ENCODE results near the gene MAN1B1. TPM values are rescaled to one million over a fixed set of nuclear protein-coding genes. Genes with fewer than 3 reads are reported as not detected.

Gene MAN1B1
- total and polyA plus RNA-seq, 3 experiments from 2014 or later: 31.9 to 39.3 (median 32.7) TPM

- ChIA-PET POLR2A (no interaction called here), CTCF (interaction anchor here (2.7 kb wide), 1 partner anchor 11 kb away, joined by 11 read pairs; the partner anchor contains the start of gene MAN1B1)
- H3K9me3 ChIP-seq (ENCODE audit: low read length): no peaks in the 10 kb centered on the region
- H3K36me3 ChIP-seq (ENCODE audit: insufficient read depth, low read length): peaks cover under 1% of the 10 kb centered on the region
- peak overlapping the region in 4 of 7 donors; percentile 15 to 77 (median 44) for H3K4me3 Mint-ChIP-seq
- no peaks in the 10 kb centered on the region for H3K27me3 Mint-ChIP-seq
- no peak overlapping the region for H3K4me3 ChIP-seq (ENCODE audit: low read length)
- H3K9me3 Mint-ChIP-seq: no peaks in the 10 kb centered on the region
- no peak overlapping the region for H3K27ac ChIP-seq (ENCODE audit: low read depth, low read length)
- DNase-seq: no peak
- peaks cover 0 to 13% (median 7%) of the 10 kb centered on the region in 3 donors for H3K4me1 Mint-ChIP-seq
- H3K4me1 ChIP-seq (ENCODE audit: insufficient read depth, low read length): peaks cover 14% of the 10 kb centered on the region
- no peaks in the 10 kb centered on the region for H3K27me3 ChIP-seq (ENCODE audit: insufficient read depth, low read length, poor library complexity, severe bottlenecking)
- peak overlapping the region in 2 of 8 donors; percentile 55 to 67 for H3K27ac Mint-ChIP-seq
- H3K36me3 Mint-ChIP-seq: peaks cover 0 to 3% (median 0%) of the 10 kb centered on the region in 3 donors
Measured at GRCh38 chr9:137074657-137075274, 12.0 kb upstream of the MAN1B1 start.

DNA sequence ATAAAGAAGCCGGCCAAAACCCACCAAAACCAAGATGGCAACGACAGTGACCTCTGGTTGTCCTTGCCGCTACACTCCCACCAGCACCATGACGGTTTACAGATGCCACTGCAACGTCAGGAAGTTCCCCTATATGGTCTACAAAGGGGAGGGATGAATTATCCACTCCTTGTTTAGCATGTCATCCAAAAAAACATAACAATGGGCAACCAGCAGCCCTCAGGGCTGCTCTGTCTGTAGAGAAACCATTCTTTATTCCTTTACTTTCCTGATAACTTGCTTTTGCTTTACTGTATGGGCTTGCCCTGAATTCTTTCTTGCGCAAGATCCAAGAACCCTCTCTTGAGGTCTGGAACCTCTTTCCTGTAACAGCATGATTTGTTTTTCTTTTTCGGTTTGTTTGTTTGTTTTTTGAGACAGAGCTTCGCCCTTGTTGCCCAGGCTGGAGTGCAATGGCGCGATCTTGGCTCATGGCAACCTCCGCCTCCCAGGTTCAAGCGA lies 11.5 kb upstream of the MAN1B1 start:
- H3K27me3 ChIP-seq (ENCODE audit: insufficient read depth, low read length, poor library complexity, severe bottlenecking): no peaks in the 10 kb centered on the region
- peaks cover 14% of the 10 kb centered on the region for H3K4me1 ChIP-seq (ENCODE audit: insufficient read depth, low read length)
- H3K4me3 ChIP-seq (ENCODE audit: low read length): no peak overlapping the region
- Mint-ChIP-seq H3K36me3 (peaks cover 0 to 6% (median 0%) of the 10 kb centered on the region in 3 donors), H3K4me1 (peaks cover 0 to 15% (median 9%) of the 10 kb centered on the region in 3 donors), H3K27ac (peak overlapping the region in 3 of 8 donors; percentile 22 to 67 (median 23)), H3K4me3 (peak overlapping the region in 4 of 7 donors; percentile 3 to 77 (median 26)), H3K9me3 (no peaks in the 10 kb centered on the region), H3K27me3 (no peaks in the 10 kb centered on the region)
- H3K9me3 ChIP-seq (ENCODE audit: low read length): no peaks in the 10 kb centered on the region
- POLR2A ChIA-PET: no interaction called here
- DNase-seq: no peak
- peaks cover 3% of the 10 kb centered on the region for H3K36me3 ChIP-seq (ENCODE audit: insufficient read depth, low read length)
- H3K27ac ChIP-seq (ENCODE audit: low read depth, low read length): no peak overlapping the region
- CTCF ChIA-PET: interaction anchor here (2.7 kb wide), 1 partner anchor 11 kb away, joined by 11 read pairs; the partner anchor contains the start of gene MAN1B1

DNA sequence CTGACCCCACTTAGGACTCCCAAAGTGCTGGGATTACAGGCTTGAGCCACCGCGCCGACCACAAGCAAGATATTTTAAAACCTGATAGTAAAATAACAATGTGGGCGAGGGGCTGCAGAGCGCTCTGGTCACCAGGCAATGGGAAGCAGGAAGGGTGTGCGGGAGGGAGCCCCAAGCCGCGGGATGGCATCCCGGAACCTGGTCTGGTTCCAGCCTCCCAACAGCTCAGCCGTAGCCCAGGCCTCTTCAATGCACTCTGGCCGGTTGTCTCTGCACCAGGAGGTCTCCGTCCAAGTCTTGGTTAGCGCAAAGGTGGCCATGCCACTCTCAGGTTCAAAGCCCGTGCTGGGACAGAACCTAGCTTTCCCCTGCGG lies 10.2 kb upstream of the MAN1B1 start:
- no peaks in the 10 kb centered on the region for H3K27me3 Mint-ChIP-seq
- no peaks in the 10 kb centered on the region for H3K9me3 Mint-ChIP-seq
- DNase-seq: no peak
- Histone ChIP-seq H3K27me3 (ENCODE audit: insufficient read depth, low read length, poor library complexity, severe bottlenecking) (no peaks in the 10 kb centered on the region), H3K9me3 (ENCODE audit: low read length) (no peaks in the 10 kb centered on the region), H3K4me1 (ENCODE audit: insufficient read depth, low read length) (peaks cover 7% of the 10 kb centered on the region), H3K27ac (ENCODE audit: low read depth, low read length) (no peak overlapping the region), H3K4me3 (ENCODE audit: low read length) (no peak overlapping the region), H3K36me3 (ENCODE audit: insufficient read depth, low read length) (peaks cover 3% of the 10 kb centered on the region)
- H3K4me3 Mint-ChIP-seq: peak overlapping the region; percentile 50 to 77 (median 69)
- peaks cover 0 to 9% (median 0%) of the 10 kb centered on the region in 3 donors for H3K36me3 Mint-ChIP-seq
- H3K4me1 Mint-ChIP-seq: peaks cover 0 to 5% (median 2%) of the 10 kb centered on the region in 3 donors
- ChIA-PET POLR2A (interaction anchor here (1.6 to 2.6 kb wide), 2 partner anchors 10 to 19 kb away, joined by 3 to 14 read pairs; partner anchors contain the start of gene MAN1B1), CTCF (interaction anchor here (0.9 to 2.7 kb wide), 4 partner anchors 9 to 164 kb away, joined by 4 to 13 read pairs (median 10); partner anchors contain the start of genes MAN1B1, NPDC1 and TUBB4B)
- peak overlapping the region in 3 of 8 donors; percentile 22 to 79 (median 52) for H3K27ac Mint-ChIP-seq

DNA sequence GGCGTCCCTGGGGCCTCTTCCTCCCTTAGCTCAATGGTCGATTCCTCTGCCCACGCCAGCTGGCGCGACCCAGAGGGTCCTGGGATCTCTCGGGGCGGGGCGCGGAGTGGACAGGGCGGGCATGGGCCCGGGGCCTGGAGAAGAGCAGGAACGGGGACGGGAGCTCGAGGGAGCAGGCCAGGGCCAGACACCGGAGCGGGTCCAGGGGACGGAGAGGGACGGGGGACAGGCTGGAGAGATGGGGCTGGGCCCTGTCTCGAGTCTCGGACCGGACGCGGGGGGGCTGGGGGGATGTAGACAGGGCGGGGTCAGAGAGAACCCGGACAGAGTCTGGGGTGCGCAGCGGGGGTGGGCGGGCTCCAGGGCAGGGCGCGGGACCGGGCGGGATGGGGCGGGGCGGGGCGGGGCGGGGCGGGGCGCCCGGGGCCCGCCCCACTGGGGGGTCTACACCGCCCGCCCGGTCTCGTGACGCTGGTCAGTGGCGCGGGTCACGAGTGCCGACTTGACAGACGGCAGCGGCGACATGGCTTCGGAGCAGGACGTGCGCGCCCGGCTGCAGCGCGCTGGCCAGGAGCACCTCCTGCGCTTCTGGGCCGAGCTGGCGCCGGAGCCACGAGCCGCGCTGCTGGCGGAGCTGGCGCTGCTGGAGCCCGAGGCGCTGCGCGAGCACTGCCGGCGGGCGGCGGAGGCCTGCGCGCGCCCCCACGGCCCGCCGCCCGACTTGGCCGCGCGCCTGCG lies 9.6 kb upstream of the MAN1B1 start, which contains the start of gene UAP1L1:
UAP1L1 (plus strand) TSS at position 508 of the 738 bp plus-strand sequence; CDS start at position 524, 16 bp downstream.
- Mint-ChIP-seq H3K36me3 (peaks cover 0 to 14% (median 0%) of the 10 kb centered on the region in 3 donors), H3K4me1 (peaks cover 0 to 5% (median 2%) of the 10 kb centered on the region in 3 donors), H3K9me3 (no peaks in the 10 kb centered on the region), H3K27me3 (no peaks in the 10 kb centered on the region), H3K4me3 (peak within 1 kb of the TSS; percentile 73 to 91 (median 76)), H3K27ac (peak within 1 kb of the TSS in 3 of 8 donors; percentile 52 to 79 (median 68))
- DNase-seq: peak; percentile 50 to 79 (median 63)
- Histone ChIP-seq H3K9me3 (ENCODE audit: low read length) (no peaks in the 10 kb centered on the region), H3K4me1 (ENCODE audit: insufficient read depth, low read length) (peaks cover 7% of the 10 kb centered on the region), H3K36me3 (ENCODE audit: insufficient read depth, low read length) (peaks cover 3% of the 10 kb centered on the region), H3K4me3 (ENCODE audit: low read length) (peak within 1 kb of the TSS; percentile 47), H3K27ac (ENCODE audit: low read depth, low read length) (no peak within 1 kb of the TSS), H3K27me3 (ENCODE audit: insufficient read depth, low read length, poor library complexity, severe bottlenecking) (no peaks in the 10 kb centered on the region)
- POLR2A ChIA-PET: interaction anchor here (0.6 to 2.6 kb wide), 4 partner anchors 9 to 52 kb away, joined by 3 to 14 read pairs (median 3); partner anchors contain the start of gene MAN1B1
- CTCF ChIA-PET: interaction anchor here (0.9 to 2.7 kb wide), 5 partner anchors 9 to 234 kb away, joined by 3 to 13 read pairs (median 8); partner anchors contain the start of genes MAN1B1, NPDC1 and TUBB4B

GRCh38 chr9:137077758-137078693 lies 8.8 kb upstream of the MAN1B1 start:
- POLR2A ChIA-PET: interaction anchor here (0.6 to 2.6 kb wide), 4 partner anchors 8 to 52 kb away, joined by 3 to 14 read pairs (median 3); partner anchors contain the start of gene MAN1B1
- H3K27ac ChIP-seq (ENCODE audit: low read depth, low read length): no peak overlapping the region
- no peaks in the 10 kb centered on the region for H3K27me3 Mint-ChIP-seq
- H3K4me1 ChIP-seq (ENCODE audit: insufficient read depth, low read length): peaks cover 7% of the 10 kb centered on the region
- CTCF ChIA-PET: interaction anchor here (1.1 to 2.1 kb wide), 4 partner anchors 10 to 235 kb away, joined by 3 to 13 read pairs (median 3); no protein-coding TSS in a partner anchor
- H3K27me3 ChIP-seq (ENCODE audit: insufficient read depth, low read length, poor library complexity, severe bottlenecking): no peaks in the 10 kb centered on the region
- peak overlapping the region; percentile 47 for H3K4me3 ChIP-seq (ENCODE audit: low read length)
- H3K36me3 Mint-ChIP-seq: peaks cover 0 to 17% (median 0%) of the 10 kb centered on the region in 3 donors
- peak overlapping the region; percentile 73 to 91 (median 76) for H3K4me3 Mint-ChIP-seq
- H3K9me3 ChIP-seq (ENCODE audit: low read length): no peaks in the 10 kb centered on the region
- peak; percentile 31 to 68 (median 41) for DNase-seq
- peaks cover 0 to 5% (median 2%) of the 10 kb centered on the region in 3 donors for H3K4me1 Mint-ChIP-seq
- H3K27ac Mint-ChIP-seq: peak overlapping the region in 1 of 8 donors; percentile 68
- H3K36me3 ChIP-seq (ENCODE audit: insufficient read depth, low read length): peaks cover 3% of the 10 kb centered on the region
- H3K9me3 Mint-ChIP-seq: no peaks in the 10 kb centered on the region

DNA sequence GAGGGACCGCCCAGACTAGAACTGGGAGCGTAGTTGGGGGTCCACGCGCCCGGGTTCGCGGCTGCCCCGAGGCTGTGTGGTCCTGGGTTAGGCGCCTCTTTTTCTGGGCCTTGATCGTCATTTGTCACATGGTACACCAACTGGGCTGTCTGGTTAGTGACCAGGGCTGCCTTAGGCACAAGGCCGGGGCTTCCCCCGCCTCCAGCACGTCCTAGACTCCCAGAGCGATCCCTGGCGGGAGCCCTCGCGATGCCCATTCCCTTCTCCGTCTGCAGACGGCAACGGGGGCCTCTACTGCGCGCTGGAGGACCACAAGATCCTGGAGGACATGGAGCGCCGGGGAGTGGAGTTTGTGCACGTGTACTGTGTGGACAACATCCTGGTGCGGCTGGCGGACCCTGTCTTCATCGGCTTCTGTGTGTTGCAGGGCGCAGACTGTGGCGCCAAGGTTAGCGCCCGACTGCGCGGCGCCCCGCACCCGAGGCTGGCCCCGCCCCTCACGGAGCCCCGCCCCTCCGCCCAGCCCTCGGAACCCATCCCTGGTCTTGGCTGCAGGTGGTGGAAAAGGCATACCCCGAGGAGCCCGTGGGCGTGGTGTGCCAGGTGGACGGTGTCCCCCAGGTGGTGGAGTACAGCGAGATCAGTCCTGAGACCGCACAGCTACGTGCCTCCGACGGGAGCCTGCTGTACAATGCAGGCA lies 7.9 kb upstream of the MAN1B1 start:
- H3K27me3 Mint-ChIP-seq: no peaks in the 10 kb centered on the region
- POLR2A ChIA-PET: no interaction called here
- H3K36me3 Mint-ChIP-seq: peaks cover 0 to 19% (median 0%) of the 10 kb centered on the region in 3 donors
- DNase-seq: no peak
- peak overlapping the region in 1 of 8 donors; percentile 61 for H3K27ac Mint-ChIP-seq
- Histone ChIP-seq H3K27ac (ENCODE audit: low read depth, low read length) (no peak overlapping the region), H3K9me3 (ENCODE audit: low read length) (no peaks in the 10 kb centered on the region), H3K4me1 (ENCODE audit: insufficient read depth, low read length) (peaks cover 7% of the 10 kb centered on the region), H3K36me3 (ENCODE audit: insufficient read depth, low read length) (peaks cover 3% of the 10 kb centered on the region), H3K4me3 (ENCODE audit: low read length) (peak overlapping the region; percentile 47), H3K27me3 (ENCODE audit: insufficient read depth, low read length, poor library complexity, severe bottlenecking) (no peaks in the 10 kb centered on the region)
- no peaks in the 10 kb centered on the region for H3K9me3 Mint-ChIP-seq
- peak overlapping the region; percentile 37 to 91 (median 46) for H3K4me3 Mint-ChIP-seq
- peaks cover 0 to 5% (median 2%) of the 10 kb centered on the region in 3 donors for H3K4me1 Mint-ChIP-seq
- CTCF ChIA-PET: interaction anchor here (1.1 to 1.4 kb wide), 3 partner anchors 8 to 12 kb away, joined by 3 to 4 read pairs (median 3); partner anchors contain the start of gene SAPCD2

All from CD8-positive, alpha-beta memory T cell (primary cell).